HUES64 (cell line): ENCODE data around the gene ZNF358.

Experiments used
- H3K27ac ChIP-seq: 2 replicates; pipeline ENCODE4 v1.7.0; 2013; ENCODE audit warnings: low read depth, low read length, inconsistent platforms
- H3K27me3 ChIP-seq: 2 replicates; pipeline ENCODE4 v1.6.1; 2013; ENCODE audit warnings: mild to moderate bottlenecking, low read length; ENCODE audit not compliant: insufficient read depth
- H3K36me3 ChIP-seq: 2 replicates; pipeline ENCODE4 v1.6.1; 2013; ENCODE audit warnings: mild to moderate bottlenecking, low read length; ENCODE audit not compliant: insufficient read depth
- H3K4me1 ChIP-seq: 2 replicates; pipeline ENCODE4 v1.6.1; 2013; ENCODE audit warnings: mild to moderate bottlenecking, low read length, moderate library complexity; ENCODE audit not compliant: insufficient read depth
- H3K4me3 ChIP-seq: 2 replicates; pipeline ENCODE4 v1.5.1; 2013; ENCODE audit warnings: mild to moderate bottlenecking, low read length, moderate library complexity
- H3K9ac ChIP-seq: 2 replicates; pipeline ENCODE4 v1.6.1; 2013; ENCODE audit warnings: mild to moderate bottlenecking, low read depth, low read length
- H3K9me3 ChIP-seq: 2 replicates; pipeline ENCODE4 v1.6.1; 2013; ENCODE audit warnings: low read depth, low read length; ENCODE audit not compliant: insufficient read depth
- WGBS: fragments of 150-250, 120-280 bp; methylation state at CpG from one replicate; pipeline ENCODE4 v1.1.7; 2013; ENCODE audit warnings: missing lambda C conversion rate; 5-methylcytosine and 5-hydroxymethylcytosine counted together

Gene ZNF358

DNA sequence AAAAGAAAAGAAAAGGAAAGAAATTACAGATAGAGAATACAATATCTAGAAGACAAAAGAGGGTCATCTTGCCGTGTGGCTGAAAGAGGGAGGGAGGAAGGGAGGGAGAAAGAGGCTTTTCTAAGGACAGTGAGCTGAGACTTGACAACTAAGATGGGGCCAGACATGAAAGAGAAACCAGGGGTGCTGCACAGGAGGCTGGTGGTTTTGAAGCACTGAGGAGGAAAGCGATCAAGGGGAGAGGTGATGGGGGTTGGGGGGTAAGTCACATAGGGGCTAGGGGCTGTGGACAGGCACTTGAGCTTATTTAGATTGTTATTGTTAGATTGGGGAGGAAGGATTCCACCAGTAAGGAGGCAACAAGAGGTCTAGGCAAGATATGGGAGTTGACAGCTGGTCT, 36.9 kb downstream of the ZNF358 start:
- Histone ChIP-seq H3K9ac (no peak overlapping the region), H3K27ac (no peak overlapping the region), H3K4me1 (no peaks in the 10 kb centered on the region), H3K27me3 (no peaks in the 10 kb centered on the region), H3K9me3 (no peaks in the 10 kb centered on the region), H3K4me3 (no peak overlapping the region), H3K36me3 (peaks cover 31% of the 10 kb centered on the region)
- 94% methylated on average over 2 of the region's 2 CpGs for WGBS

DNA sequence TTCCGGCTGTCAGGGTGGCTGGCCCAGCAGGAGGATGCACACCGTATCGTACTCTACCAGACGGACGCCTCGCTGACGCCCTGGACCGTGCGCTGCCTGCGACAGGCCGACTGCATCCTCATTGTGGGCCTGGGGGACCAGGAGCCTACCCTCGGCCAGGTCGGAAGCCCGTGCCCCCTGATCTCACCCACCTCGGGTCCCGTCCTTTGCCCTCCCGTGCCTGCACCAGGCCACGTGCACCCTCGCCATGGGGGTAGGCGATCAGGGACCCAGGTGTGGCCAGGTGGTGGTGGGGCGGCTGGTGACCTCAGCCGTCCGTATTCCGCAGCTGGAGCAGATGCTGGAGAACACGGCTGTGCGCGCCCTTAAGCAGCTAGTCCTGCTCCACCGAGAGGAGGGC, 38.7 kb downstream of the ZNF358 start:
- Histone ChIP-seq H3K4me1 (no peaks in the 10 kb centered on the region), H3K27me3 (no peaks in the 10 kb centered on the region), H3K36me3 (peaks cover 49% of the 10 kb centered on the region), H3K4me3 (no peak overlapping the region), H3K9me3 (no peaks in the 10 kb centered on the region), H3K27ac (no peak overlapping the region), H3K9ac (no peak overlapping the region)
- WGBS: 96% methylated on average over 28 of the region's 28 CpGs

DNA sequence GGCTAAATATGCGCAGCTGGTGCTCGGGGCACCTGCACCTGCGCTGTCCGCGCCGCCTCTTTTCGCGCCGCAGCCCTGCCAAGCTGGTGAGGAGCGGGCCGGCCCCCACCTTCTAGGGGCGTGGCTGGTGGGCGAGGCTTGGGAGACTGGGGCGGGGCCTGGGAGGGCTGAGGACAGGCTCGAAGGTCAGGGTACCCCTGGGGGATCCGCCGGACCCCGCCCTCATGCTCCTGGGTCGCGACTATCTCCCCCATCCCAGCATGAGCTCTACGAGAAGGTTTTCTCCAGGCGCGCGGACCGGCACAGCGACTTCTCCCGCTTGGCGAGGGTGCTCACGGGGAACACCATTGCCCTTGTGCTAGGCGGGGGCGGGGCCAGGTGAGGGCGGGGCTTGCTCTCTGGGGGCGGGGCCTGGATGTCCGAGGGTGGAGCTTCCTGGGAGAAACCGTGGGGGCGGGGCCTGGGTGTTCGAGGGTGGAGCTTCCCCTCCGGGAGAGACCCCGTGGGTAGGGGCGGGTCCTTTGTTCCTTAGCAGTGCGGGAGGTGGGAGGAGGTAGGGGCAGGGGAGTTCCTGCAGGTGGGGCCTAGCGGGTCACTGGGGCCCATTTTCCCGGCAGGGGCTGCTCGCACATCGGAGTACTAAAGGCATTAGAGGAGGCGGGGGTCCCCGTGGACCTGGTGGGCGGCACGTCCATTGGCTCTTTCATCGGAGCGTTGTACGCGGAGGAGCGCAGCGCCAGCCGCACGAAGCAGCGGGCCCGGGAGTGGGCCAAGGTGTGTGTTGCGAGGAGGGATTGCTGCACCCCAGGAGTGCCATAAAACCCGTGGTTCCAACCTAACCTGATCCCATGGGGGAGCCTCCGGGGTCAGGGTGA, 39.3 kb downstream of the ZNF358 start:
- WGBS: 93% methylated on average over 62 of the region's 62 CpGs
- Histone ChIP-seq H3K27ac (no peak overlapping the region), H3K36me3 (peaks cover 46% of the 10 kb centered on the region), H3K4me1 (no peaks in the 10 kb centered on the region), H3K9me3 (no peaks in the 10 kb centered on the region), H3K9ac (no peak overlapping the region), H3K27me3 (no peaks in the 10 kb centered on the region), H3K4me3 (peak overlapping the region; percentile 44; the same call in 1 of the 2 replicates)

DNA sequence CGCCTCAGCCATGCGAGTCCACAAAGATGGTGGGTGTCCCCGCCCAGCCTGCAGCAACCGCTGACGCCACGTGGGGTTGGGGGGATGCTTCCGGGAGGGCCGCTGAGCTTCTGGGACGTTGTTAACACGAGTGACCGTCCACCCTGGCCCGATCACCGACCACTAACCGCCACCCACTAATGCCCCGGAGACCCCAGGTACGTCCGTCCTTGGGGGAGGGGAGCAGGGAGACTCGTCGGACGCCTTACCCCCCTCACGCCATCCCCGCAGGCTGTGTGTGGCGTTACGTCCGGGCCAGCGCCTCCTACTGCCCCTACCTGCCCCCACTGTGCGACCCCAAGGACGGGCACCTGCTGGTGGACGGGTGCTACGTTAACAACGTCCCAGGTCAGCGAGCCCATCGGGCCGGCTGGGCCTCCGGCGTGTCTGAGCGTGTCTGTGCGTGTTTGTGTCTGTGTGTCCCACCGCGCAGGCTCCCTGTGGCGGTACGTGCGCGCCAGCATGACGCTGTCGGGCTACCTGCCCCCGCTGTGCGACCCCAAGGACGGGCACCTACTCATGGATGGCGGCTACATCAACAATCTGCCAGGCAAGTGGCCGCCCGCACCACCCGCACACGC, 40.9 kb downstream of the ZNF358 start:
- H3K4me1 ChIP-seq: no peaks in the 10 kb centered on the region
- WGBS: 96% methylated on average over 54 of the region's 54 CpGs
- no peaks in the 10 kb centered on the region for H3K27me3 ChIP-seq
- no peak overlapping the region for H3K27ac ChIP-seq
- no peak overlapping the region for H3K9ac ChIP-seq
- no peak overlapping the region for H3K4me3 ChIP-seq
- peaks cover 51% of the 10 kb centered on the region for H3K36me3 ChIP-seq
- no peaks in the 10 kb centered on the region for H3K9me3 ChIP-seq

DNA sequence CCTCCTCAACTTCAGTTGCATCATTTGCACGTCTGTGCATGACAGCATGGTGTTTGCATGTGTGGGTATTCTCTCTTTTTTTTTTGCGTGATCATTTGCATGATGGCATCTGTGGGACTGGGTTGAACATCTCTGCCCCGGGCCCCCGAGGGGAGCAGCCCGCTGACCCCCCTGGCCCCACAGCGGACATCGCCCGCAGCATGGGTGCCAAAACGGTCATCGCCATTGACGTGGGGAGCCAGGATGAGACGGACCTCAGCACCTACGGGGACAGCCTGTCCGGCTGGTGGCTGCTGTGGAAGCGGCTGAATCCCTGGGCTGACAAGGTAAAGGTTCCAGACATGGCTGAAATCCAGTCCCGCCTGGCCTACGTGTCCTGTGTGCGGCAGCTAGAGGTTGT, 42.8 kb downstream of the ZNF358 start:
- Histone ChIP-seq H3K36me3 (peaks cover 47% of the 10 kb centered on the region), H3K4me1 (no peaks in the 10 kb centered on the region), H3K27me3 (no peaks in the 10 kb centered on the region), H3K4me3 (no peak overlapping the region), H3K27ac (no peak overlapping the region), H3K9me3 (no peaks in the 10 kb centered on the region), H3K9ac (no peak overlapping the region)
- 97% methylated on average over 18 of the region's 18 CpGs for WGBS

DNA sequence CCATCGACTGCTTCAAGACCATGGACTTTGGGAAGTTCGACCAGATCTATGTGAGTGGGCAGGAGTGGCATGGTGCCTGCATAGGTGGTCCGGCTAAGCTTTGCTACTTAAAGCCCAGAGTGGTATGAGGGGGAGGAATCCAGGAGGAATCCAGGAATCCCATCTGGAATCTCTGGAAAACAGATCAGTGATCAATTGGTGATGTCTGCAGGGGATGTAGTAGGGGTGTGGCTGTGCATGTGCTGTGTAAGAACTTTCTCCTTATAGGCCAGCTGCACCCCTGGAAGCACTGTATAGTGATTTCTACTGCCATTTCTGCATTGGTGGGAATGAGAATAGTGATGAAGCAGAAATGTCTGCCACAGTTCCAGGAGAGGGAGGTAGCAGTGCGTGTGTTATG, 43.2 kb downstream of the ZNF358 start:
- WGBS: 60% methylated on average over 4 of the region's 4 CpGs

DNA sequence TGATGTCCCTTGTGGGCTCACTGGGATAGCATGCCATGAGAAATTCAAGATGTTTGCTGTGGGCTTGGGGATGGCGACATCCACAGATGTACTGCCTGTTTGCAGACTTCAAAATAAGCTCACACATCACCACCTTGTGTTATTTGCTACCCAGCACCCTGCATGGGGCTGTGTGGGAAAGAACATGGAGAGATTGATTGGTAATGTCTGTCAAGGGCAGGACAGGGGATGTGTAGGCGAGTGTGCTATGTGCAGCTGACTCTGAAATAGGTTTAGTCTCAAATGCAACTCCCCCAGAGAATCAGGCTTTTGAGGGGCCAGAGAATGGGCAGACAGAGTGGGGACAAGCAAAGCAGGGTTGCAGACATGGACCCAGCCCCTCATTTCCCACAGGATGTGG, 44.4 kb downstream of the ZNF358 start:
- H3K4me1 ChIP-seq: no peaks in the 10 kb centered on the region
- H3K9me3 ChIP-seq: no peaks in the 10 kb centered on the region
- H3K27ac ChIP-seq: no peak overlapping the region
- no peak overlapping the region for H3K4me3 ChIP-seq
- 89% methylated on average over 2 of the region's 2 CpGs for WGBS
- no peaks in the 10 kb centered on the region for H3K27me3 ChIP-seq
- peaks cover 46% of the 10 kb centered on the region for H3K36me3 ChIP-seq
- H3K9ac ChIP-seq: no peak overlapping the region

More for the DNA sequence above, 43.2 kb downstream of the ZNF358 start:
- Histone ChIP-seq H3K9me3 (no peaks in the 10 kb centered on the region), H3K4me3 (no peak overlapping the region), H3K27me3 (no peaks in the 10 kb centered on the region), H3K4me1 (no peaks in the 10 kb centered on the region), H3K9ac (no peak overlapping the region), H3K36me3 (peaks cover 46% of the 10 kb centered on the region), H3K27ac (no peak overlapping the region)

DNA sequence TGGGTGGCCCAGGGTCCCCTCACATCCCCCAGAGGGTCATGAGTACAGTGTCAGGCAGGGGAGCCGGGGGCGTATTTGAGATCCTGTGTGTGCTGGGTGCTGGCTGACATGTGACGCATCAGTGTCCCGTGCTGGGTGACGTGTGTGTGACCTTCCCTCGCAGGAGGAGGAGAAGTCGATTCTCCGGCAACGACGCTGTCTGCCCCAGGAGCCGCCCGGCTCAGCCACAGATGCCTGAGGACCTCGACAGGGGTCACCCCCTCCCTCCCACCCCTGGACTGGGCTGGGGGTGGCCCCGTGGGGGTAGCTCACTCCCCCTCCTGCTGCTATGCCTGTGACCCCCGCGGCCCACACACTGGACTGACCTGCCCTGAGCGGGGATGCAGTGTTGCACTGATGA, 45.4 kb downstream of the ZNF358 start:
- no peak overlapping the region for H3K4me3 ChIP-seq
- H3K9ac ChIP-seq: no peak overlapping the region
- H3K4me1 ChIP-seq: no peaks in the 10 kb centered on the region
- WGBS: 90% methylated on average over 17 of the region's 17 CpGs
- no peaks in the 10 kb centered on the region for H3K9me3 ChIP-seq
- peaks cover 38% of the 10 kb centered on the region for H3K36me3 ChIP-seq
- no peaks in the 10 kb centered on the region for H3K27me3 ChIP-seq
- H3K27ac ChIP-seq: no peak overlapping the region

DNA sequence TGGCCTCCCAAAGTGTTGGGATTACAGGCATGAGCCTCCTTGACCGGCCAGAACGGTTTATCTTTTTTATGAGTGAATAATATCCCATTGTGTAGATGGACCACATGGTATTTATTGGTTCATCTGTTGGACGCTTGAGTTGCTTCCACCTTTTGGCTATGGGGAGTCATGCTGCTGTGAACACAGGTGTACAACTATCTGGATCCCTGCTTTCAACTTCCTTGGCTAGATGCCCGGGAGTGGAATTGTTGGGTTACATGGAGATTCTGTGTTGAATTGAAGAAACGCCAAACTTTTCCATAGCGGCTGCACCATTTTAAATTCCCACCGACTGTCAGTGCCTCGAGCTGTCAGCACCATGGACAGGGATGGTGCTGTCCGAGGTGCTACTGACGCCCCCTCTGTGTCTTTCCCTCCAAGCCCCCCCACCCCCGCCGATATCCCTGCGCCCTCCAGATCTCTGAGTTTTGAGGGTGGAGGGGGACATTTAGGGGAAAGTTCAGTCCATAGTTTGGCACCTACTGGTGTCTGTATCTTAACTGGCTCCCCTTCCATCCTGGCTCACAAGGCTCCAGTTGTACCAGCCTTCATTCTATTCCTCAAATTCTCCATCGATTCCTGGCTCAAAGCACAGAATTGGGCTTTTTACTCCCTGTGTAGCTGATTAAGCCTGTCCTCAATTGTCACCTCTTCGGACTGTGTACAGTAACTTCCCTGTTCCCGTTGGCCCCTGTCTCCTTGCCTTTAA, 46.9 kb downstream of the ZNF358 start:
- WGBS: 70% methylated on average over 13 of the region's 16 CpGs
- H3K4me1 ChIP-seq: no peaks in the 10 kb centered on the region
- H3K27me3 ChIP-seq: no peaks in the 10 kb centered on the region
- no peak overlapping the region for H3K4me3 ChIP-seq
- no peak overlapping the region for H3K9ac ChIP-seq
- H3K36me3 ChIP-seq: peaks cover 23% of the 10 kb centered on the region
- no peak overlapping the region for H3K27ac ChIP-seq
- no peaks in the 10 kb centered on the region for H3K9me3 ChIP-seq

DNA sequence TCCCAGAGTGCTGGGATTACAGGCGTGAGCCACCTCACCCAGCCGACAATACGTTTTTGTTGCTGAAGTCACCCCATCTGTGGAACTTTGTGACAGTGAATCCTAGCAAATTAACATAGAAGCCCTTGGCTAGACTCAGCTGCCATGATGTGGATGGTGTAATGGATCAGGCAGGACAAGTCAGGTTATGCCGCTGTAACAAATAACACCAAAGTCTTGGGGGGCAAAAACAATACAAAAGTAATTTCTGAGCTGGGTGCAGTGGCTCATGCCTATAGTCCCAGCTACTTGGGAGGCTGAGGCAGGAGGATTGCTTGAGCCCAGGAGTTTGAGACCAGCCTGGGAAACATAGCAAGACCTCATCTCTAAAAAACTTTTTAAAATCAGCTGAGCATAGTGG, 49.0 kb downstream of the ZNF358 start:
- no peaks in the 10 kb centered on the region for H3K27me3 ChIP-seq
- no peak overlapping the region for H3K9ac ChIP-seq
- H3K4me1 ChIP-seq: no peaks in the 10 kb centered on the region
- no peak overlapping the region for H3K27ac ChIP-seq
- H3K36me3 ChIP-seq: peaks cover 7% of the 10 kb centered on the region
- H3K4me3 ChIP-seq: no peak overlapping the region
- whole genome bisulfite sequencing: 89% methylated on average over 4 of the region's 4 CpGs
- no peaks in the 10 kb centered on the region for H3K9me3 ChIP-seq

DNA sequence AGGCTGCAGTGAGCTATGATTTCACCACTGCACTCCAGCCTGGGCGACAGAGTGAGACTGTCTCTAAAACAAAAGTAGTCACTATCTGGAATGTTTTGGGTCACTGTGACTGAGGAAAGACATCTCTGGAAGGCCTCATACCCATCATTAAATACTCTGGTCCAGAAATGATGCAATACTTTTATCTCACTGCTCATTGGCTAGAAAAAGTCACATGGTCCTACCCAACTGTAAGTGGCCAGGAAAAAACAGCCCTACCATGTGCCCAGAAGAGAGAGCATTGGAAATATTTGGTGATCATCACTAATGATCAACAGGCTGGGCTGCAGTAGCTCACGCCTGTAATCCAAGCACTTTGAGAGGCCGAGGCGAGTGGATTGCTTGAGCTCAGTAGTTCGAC, 49.4 kb downstream of the ZNF358 start:
- Histone ChIP-seq H3K9me3 (no peaks in the 10 kb centered on the region), H3K27ac (no peak overlapping the region), H3K4me3 (no peak overlapping the region), H3K4me1 (no peaks in the 10 kb centered on the region), H3K36me3 (peaks cover 4% of the 10 kb centered on the region), H3K27me3 (no peaks in the 10 kb centered on the region), H3K9ac (no peak overlapping the region)
- 92% methylated on average over 5 of the region's 5 CpGs for WGBS
